GM12878 (cell line): ENCODE measurements around the gene MSL1. TPM values are rescaled to one million over a fixed set of nuclear protein-coding genes. Genes with fewer than 3 reads are reported as not detected.

Experiments used
- ATAC-seq: fragments of 200-7000 bp; cut with Tn5 transposase; 3 replicates; pipeline ENCODE4 v1.9.1; 2020; ENCODE audit warnings: mild to moderate bottlenecking, moderate library complexity
- BruUV-seq: library from RNA; stranded (reverse); fragments of 400-500 nt; replicated peaks from 2 replicates; lab custom pipeline; 2021; lab: Mats Ljungman, UMichigan
- CTCF ChIA-PET: fragments of 300-600 bp; sonication (Branson Sonifier 250); formaldehyde crosslinking; extraction: SDS; loops from one replicate; lab custom pipeline; 2021; ENCODE audit warnings: inconsistent platforms; lab: Yijun Ruan, JAX
- POLR2A ChIA-PET: fragments of 350-600 bp; formaldehyde crosslinking; extraction: SDS; loops from one replicate; lab custom pipeline; 2021; ENCODE audit warnings: inconsistent platforms; lab: Charles Lee
- RAD21 ChIA-PET: fragments of 300-600 bp; sonication (Branson Sonifier 250); formaldehyde crosslinking; loops from one replicate; lab custom pipeline; 2023; ENCODE audit warnings: antibody characterized with exemption; ENCODE audit not compliant: unreplicated experiment; lab: Charles Lee
- SMC1A ChIA-PET: fragments of 300-600 bp; sonication (Branson Sonifier 250); formaldehyde crosslinking; loops from one replicate; lab custom pipeline; 2023; ENCODE audit not compliant: unreplicated experiment, uncharacterized antibody; lab: Charles Lee
- DNase-seq: peaks from one replicate; pipeline ENCODE4 v3.0.0-alpha.2; 2011; ENCODE audit warnings: low read depth, low spot score
- FAIRE-seq: peaks from 3 replicates; lab custom pipeline; 2011; peaks lifted over from hg19 to GRCh38; lab: Jason Lieb, UNC
- H2AFZ ChIP-seq: 2 replicates; pipeline ENCODE4 v1.6.0; 2011; ENCODE audit warnings: low read depth, low read length, control low read depth; ENCODE audit not compliant: control insufficient read depth
- H3K27ac ChIP-seq: 2 replicates; pipeline ENCODE4 v1.5.1; 2011; ENCODE audit warnings: control low read depth; ENCODE audit not compliant: control insufficient read depth, insufficient read depth
- H3K27me3 ChIP-seq, 2 experiments: replicated peaks in 1 of 2; 2 replicates each; pipeline versions ENCODE4 v1.6.0 to v1.6.1; 2011; ENCODE audit warnings: low read length in 1 of 2; ENCODE audit not compliant: control insufficient read depth in 2 of 2, insufficient read depth in 2 of 2
- H3K36me3 ChIP-seq, 2 experiments: 2 replicates each; pipeline ENCODE4 v1.5.1; 2011; ENCODE audit warnings: low read length in 1 of 2; ENCODE audit not compliant: control insufficient read depth in 2 of 2, insufficient read depth in 2 of 2
- H3K4me1 ChIP-seq: 2 replicates; pipeline ENCODE4 v1.6.1; 2011; ENCODE audit warnings: mild to moderate bottlenecking, low read length, moderate library complexity, mixed read lengths; ENCODE audit not compliant: control insufficient read depth, insufficient read depth
- H3K4me2 ChIP-seq: 2 replicates; pipeline ENCODE4 v1.6.0; 2011; ENCODE audit warnings: control low read depth; ENCODE audit not compliant: control insufficient read depth, insufficient read depth
- H3K4me3 ChIP-seq: fragments of 200-600 bp; sonication (generic); 2 replicates; pipeline ENCODE4 v1.5.1; 2016
- H3K79me2 ChIP-seq: 2 replicates; pipeline ENCODE4 v1.6.0; 2011; ENCODE audit warnings: low read length; ENCODE audit not compliant: control insufficient read depth, insufficient read depth
- H3K9ac ChIP-seq: 2 replicates; pipeline ENCODE4 v1.8.0; 2011; ENCODE audit warnings: low read length, control low read depth, mixed read lengths; ENCODE audit not compliant: control insufficient read depth, insufficient read depth
- H3K9me3 ChIP-seq: replicated peaks from 3 replicates; pipeline ENCODE4 v1.5.1; 2011; ENCODE audit warnings: mild to moderate bottlenecking, low read length; ENCODE audit not compliant: control insufficient read depth, insufficient read depth
- H4K20me1 ChIP-seq: 2 replicates; pipeline ENCODE4 v1.6.0; 2011; ENCODE audit not compliant: control insufficient read depth, insufficient read depth
- NR2C1 ChIP-seq: fragments of 450-650 bp; IDR thresholded peaks from 2 replicates; pipeline ENCODE4 v1.6.1; 2017; ENCODE audit warnings: antibody characterized with exemption, mild to moderate bottlenecking, moderate library complexity
- SMAD5 ChIP-seq: IDR thresholded peaks from 2 replicates; pipeline ENCODE4 v1.6.1; 2016; ENCODE audit warnings: antibody characterized with exemption, low read depth
- TAF1 ChIP-seq: IDR thresholded peaks from 2 replicates; pipeline ENCODE4 v1.6.1; 2011; ENCODE audit warnings: mild to moderate bottlenecking, low read depth, low read length, borderline replicate concordance
- TBL1XR1 ChIP-seq: IDR thresholded peaks from 2 replicates; pipeline ENCODE4 v1.6.1; 2012; ENCODE audit warnings: low read depth, low read length, improper control_type of control experiment
- TCF7 ChIP-seq: IDR thresholded peaks from 2 replicates; pipeline ENCODE4 v1.6.1; 2014; ENCODE audit warnings: antibody characterized with exemption, borderline replicate concordance
- ZNF207 ChIP-seq: fragments of 450-650 bp; IDR thresholded peaks from 2 replicates; pipeline ENCODE4 v1.6.1; 2014; ENCODE audit warnings: antibody characterized with exemption, mild to moderate bottlenecking, borderline replicate concordance
- ZNF274 ChIP-seq: IDR thresholded peaks from one replicate; pipeline ENCODE4 v1.8.0; 2011; ENCODE audit not compliant: insufficient read length, insufficient read depth
- ZNF384 ChIP-seq: IDR thresholded peaks from 2 replicates; pipeline ENCODE4 v1.6.1; 2012; ENCODE audit warnings: low read depth, mild to moderate bottlenecking, low read length, improper control_type of control experiment, borderline replicate concordance
- WGBS: methylation state at CpG from one replicate; pipeline ENCODE4 v1.1.6; 2016; ENCODE audit warnings: low lambda C conversion rate; ENCODE audit not compliant: insufficient replicate concordance, insufficient coverage; ENCODE audit errors: missing lambda C conversion rate; 5-methylcytosine and 5-hydroxymethylcytosine counted together
- in situ Hi-C: fragments of 300-500 bp; cut with MboI; formaldehyde crosslinking; loops from 9 replicates; pipeline ENCODE4 v1.14.3; 2018; ENCODE audit warnings: mixed read lengths
- intact Hi-C: fragments of 100-400 bp; cut with micrococcal nuclease; formaldehyde crosslinking; loops from one replicate; pipeline ENCODE4 v1.14.2; 2022; ENCODE audit not compliant: unreplicated experiment
- polyA plus RNA-seq, 11 experiments: library from polyadenylated mRNA; depleted of rRNA in 4 of 11; unstranded in 6 of 11; stranded (reverse) in 5 of 11; fragments of >200 nt; fragmentation: Nextera tagmentation in 4 of 11; fragmentation: Illumina TruSeq in 1 of 11; extraction: Ambion mirVana in 4 of 11; extraction: Trizol in 1 of 11; gene quantifications; 1 replicate in 1 of 11; 2 replicates in 10 of 11; pipeline versions ENCODE4 v1.2.1 to v1.2.3, GENCODE V29; 2011 to 2016; ENCODE audit warnings: inconsistent platforms in 2 of 11, missing spikeins in 2 of 11, low read depth in 1 of 11
- total RNA-seq, 4 experiments: library from RNA; depleted of rRNA in 3 of 4; stranded (reverse); fragments of >200 nt in 3 of 4; fragmentation: Illumina TruSeq in 1 of 4; extraction: Trizol in 1 of 4; gene quantifications; 2 replicates each; pipeline versions ENCODE4 v1.2.1 to v1.2.3, GENCODE V29; 2013 to 2021
- TF ChIP-seq, protein P1 (sequence below): IDR thresholded peaks from 2 replicates; pipeline ENCODE4 v1.6.1; 2012; ENCODE audit warnings: improper control_type of control experiment, low read depth, low read length; ENCODE audit not compliant: insufficient replicate concordance
- TF ChIP-seq, protein P2 (sequence below): IDR thresholded peaks from 2 replicates; pipeline ENCODE4 v1.6.1; 2011; ENCODE audit warnings: low read depth, mild to moderate bottlenecking, low read length, moderate library complexity, borderline replicate concordance; ENCODE audit errors: extremely low read depth
- TF ChIP-seq, protein P3 (sequence below): fragments of 450-650 bp; IDR thresholded peaks from 2 replicates; pipeline ENCODE4 v1.6.1; 2017; ENCODE audit warnings: antibody characterized with exemption, mild to moderate bottlenecking, moderate library complexity
- TF ChIP-seq, protein P4 (sequence below), 3 experiments: IDR thresholded peaks in 2 of 3; conservative IDR thresholded peaks in 1 of 3; 2 replicates each; pipeline ENCODE4 v1.5.1; 2011; ENCODE audit warnings: low read depth in 3 of 3, low read length in 3 of 3, mild to moderate bottlenecking in 3 of 3, control low read depth in 2 of 3, moderate library complexity in 2 of 3, inconsistent platforms in 1 of 3, mixed read lengths in 1 of 3; ENCODE audit not compliant: control insufficient read depth in 2 of 3, insufficient read depth in 1 of 3; ENCODE audit errors: extremely low read depth in 1 of 3

MSL1 gene
- total and polyA plus RNA-seq, 10 of the 15 experiments (the other 5 are each of a cell fraction or from before 2014, with no cell fraction given), result 6.1 to 95.2 (median 51.8) TPM

DNA sequence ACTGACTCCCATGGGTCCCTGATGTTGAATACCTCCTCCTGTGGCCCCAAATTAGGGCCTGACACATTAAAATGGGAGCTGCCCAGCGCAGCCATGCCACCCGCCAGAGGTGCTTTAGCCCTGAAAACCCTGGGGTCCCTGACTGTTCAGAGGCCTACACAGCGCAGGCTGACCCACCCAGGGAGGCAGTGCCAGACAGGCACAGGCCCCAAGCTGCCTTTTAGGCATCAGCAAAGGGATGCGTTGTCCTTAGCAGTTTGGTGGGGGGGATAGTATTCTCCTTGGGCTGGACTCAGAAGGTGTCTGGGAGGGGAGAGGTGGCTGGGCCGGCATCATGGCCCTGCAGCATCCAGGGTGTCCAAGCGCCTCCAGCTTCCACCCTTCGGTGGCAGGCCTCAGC, 56.9 kb downstream of the MSL1 start:
- no peak overlapping the region for H2AFZ ChIP-seq
- in situ Hi-C loops (no loop called here), intact Hi-C loops (no loop called here)
- no peak for ATAC-seq
- H3K4me1 ChIP-seq, result peaks cover 4% of the 10 kb centered on the region
- no peaks in the 10 kb centered on the region for H4K20me1 ChIP-seq
- H3K9ac ChIP-seq, result no peak overlapping the region
- no peaks in the 10 kb centered on the region for H3K27me3 ChIP-seq
- no peak overlapping the region for H3K4me2 ChIP-seq
- ChIA-PET RAD21 (interaction anchor here (0.9 to 2.2 kb wide), 3 partner anchors 10 to 67 kb away, joined by 3 to 6 read pairs (median 4); no protein-coding TSS in a partner anchor), POLR2A (interaction anchor here (1.0 kb wide), 1 partner anchor 66 kb away, joined by 4 read pairs; no protein-coding TSS in a partner anchor), CTCF (interaction anchor here (0.9 to 1.7 kb wide), 4 partner anchors 11 to 68 kb away, joined by 3 to 6 read pairs (median 4); no protein-coding TSS in a partner anchor), SMC1A (interaction anchor here (0.6 to 1.6 kb wide), 4 partner anchors 9 to 66 kb away, joined by 3 to 4 read pairs (median 4); no protein-coding TSS in a partner anchor)
- WGBS, result 88% methylated on average over 6 of the region's 7 CpGs
- peaks cover 0 to 4% of the 10 kb centered on the region in 2 experiments; a peak in 2 of 4 replicates for H3K36me3 ChIP-seq
- no TSS peak for BruUV-seq
- H3K27ac ChIP-seq, result no peak overlapping the region
- no peak for DNase-seq
- TF ChIP-seq, protein P1, sequence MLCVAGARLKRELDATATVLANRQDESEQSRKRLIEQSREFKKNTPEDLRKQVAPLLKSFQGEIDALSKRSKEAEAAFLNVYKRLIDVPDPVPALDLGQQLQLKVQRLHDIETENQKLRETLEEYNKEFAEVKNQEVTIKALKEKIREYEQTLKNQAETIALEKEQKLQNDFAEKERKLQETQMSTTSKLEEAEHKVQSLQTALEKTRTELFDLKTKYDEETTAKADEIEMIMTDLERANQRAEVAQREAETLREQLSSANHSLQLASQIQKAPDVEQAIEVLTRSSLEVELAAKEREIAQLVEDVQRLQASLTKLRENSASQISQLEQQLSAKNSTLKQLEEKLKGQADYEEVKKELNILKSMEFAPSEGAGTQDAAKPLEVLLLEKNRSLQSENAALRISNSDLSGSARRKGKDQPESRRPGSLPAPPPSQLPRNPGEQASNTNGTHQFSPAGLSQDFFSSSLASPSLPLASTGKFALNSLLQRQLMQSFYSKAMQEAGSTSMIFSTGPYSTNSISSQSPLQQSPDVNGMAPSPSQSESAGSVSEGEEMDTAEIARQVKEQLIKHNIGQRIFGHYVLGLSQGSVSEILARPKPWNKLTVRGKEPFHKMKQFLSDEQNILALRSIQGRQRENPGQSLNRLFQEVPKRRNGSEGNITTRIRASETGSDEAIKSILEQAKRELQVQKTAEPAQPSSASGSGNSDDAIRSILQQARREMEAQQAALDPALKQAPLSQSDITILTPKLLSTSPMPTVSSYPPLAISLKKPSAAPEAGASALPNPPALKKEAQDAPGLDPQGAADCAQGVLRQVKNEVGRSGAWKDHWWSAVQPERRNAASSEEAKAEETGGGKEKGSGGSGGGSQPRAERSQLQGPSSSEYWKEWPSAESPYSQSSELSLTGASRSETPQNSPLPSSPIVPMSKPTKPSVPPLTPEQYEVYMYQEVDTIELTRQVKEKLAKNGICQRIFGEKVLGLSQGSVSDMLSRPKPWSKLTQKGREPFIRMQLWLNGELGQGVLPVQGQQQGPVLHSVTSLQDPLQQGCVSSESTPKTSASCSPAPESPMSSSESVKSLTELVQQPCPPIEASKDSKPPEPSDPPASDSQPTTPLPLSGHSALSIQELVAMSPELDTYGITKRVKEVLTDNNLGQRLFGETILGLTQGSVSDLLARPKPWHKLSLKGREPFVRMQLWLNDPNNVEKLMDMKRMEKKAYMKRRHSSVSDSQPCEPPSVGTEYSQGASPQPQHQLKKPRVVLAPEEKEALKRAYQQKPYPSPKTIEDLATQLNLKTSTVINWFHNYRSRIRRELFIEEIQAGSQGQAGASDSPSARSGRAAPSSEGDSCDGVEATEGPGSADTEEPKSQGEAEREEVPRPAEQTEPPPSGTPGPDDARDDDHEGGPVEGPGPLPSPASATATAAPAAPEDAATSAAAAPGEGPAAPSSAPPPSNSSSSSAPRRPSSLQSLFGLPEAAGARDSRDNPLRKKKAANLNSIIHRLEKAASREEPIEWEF, result no peak
- TF ChIP-seq, protein P2, sequence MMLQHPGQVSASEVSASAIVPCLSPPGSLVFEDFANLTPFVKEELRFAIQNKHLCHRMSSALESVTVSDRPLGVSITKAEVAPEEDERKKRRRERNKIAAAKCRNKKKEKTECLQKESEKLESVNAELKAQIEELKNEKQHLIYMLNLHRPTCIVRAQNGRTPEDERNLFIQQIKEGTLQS, result no peak
- TF ChIP-seq SMAD5, result no peak
- TF ChIP-seq, protein P3, sequence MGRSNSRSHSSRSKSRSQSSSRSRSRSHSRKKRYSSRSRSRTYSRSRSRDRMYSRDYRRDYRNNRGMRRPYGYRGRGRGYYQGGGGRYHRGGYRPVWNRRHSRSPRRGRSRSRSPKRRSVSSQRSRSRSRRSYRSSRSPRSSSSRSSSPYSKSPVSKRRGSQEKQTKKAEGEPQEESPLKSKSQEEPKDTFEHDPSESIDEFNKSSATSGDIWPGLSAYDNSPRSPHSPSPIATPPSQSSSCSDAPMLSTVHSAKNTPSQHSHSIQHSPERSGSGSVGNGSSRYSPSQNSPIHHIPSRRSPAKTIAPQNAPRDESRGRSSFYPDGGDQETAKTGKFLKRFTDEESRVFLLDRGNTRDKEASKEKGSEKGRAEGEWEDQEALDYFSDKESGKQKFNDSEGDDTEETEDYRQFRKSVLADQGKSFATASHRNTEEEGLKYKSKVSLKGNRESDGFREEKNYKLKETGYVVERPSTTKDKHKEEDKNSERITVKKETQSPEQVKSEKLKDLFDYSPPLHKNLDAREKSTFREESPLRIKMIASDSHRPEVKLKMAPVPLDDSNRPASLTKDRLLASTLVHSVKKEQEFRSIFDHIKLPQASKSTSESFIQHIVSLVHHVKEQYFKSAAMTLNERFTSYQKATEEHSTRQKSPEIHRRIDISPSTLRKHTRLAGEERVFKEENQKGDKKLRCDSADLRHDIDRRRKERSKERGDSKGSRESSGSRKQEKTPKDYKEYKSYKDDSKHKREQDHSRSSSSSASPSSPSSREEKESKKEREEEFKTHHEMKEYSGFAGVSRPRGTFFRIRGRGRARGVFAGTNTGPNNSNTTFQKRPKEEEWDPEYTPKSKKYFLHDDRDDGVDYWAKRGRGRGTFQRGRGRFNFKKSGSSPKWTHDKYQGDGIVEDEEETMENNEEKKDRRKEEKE, result no peak
- no peak for TF ChIP-seq ZNF384
- no peak for TF ChIP-seq ZNF274
- TF ChIP-seq ZNF207, result no peak
- TF ChIP-seq TBL1XR1, result no peak
- no peak for TF ChIP-seq NR2C1
- TF ChIP-seq, protein P4, sequence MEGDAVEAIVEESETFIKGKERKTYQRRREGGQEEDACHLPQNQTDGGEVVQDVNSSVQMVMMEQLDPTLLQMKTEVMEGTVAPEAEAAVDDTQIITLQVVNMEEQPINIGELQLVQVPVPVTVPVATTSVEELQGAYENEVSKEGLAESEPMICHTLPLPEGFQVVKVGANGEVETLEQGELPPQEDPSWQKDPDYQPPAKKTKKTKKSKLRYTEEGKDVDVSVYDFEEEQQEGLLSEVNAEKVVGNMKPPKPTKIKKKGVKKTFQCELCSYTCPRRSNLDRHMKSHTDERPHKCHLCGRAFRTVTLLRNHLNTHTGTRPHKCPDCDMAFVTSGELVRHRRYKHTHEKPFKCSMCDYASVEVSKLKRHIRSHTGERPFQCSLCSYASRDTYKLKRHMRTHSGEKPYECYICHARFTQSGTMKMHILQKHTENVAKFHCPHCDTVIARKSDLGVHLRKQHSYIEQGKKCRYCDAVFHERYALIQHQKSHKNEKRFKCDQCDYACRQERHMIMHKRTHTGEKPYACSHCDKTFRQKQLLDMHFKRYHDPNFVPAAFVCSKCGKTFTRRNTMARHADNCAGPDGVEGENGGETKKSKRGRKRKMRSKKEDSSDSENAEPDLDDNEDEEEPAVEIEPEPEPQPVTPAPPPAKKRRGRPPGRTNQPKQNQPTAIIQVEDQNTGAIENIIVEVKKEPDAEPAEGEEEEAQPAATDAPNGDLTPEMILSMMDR (IDR thresholded peaks at IDR 0.05 in 2 of 3, conservative IDR thresholded peaks at IDR 0.05 in 1 of 3; ENCODE audit: control insufficient read depth in 2 of 3, extremely low read depth in 1 of 3, insufficient read depth in 1 of 3, low read depth in 3 of 3, low read length in 3 of 3), result no peak
- no peak for TF ChIP-seq TAF1
- no peak for TF ChIP-seq TCF7
- H3K4me3 ChIP-seq, result no peak overlapping the region
- no peaks in the 10 kb centered on the region for H3K9me3 ChIP-seq
- no peaks in the 10 kb centered on the region for H3K79me2 ChIP-seq
- no peak for FAIRE-seq
